Measurements from ENCODE around the gene DLGAP4.
"Not testable (repeated sequence)": the region's sequence is repeated elsewhere in the genome, so short reads cannot be mapped to it uniquely, and the experiment has no call there.

Gene DLGAP4

GRCh38 chr20:36519944-36520343, 213.8 kb downstream of the DLGAP4 start:
- FAIRE-seq = no peak
- TF ChIP-seq POLR2A (IDR thresholded peaks at IDR 0.05; ENCODE audit: low read depth, low read length) = no peak

GRCh38 chr20:36521526-36521925, 215.4 kb downstream of the DLGAP4 start:
- no peak for DNase-seq (ENCODE audit: insufficient read length, low spot score)
- TF ChIP-seq POLR2A (IDR thresholded peaks at IDR 0.05; ENCODE audit: low read depth, low read length) = no peak
- no peak for FAIRE-seq

More at GRCh38 chr20:36519944-36520343, 213.8 kb downstream of the DLGAP4 start:
- no peak for DNase-seq (ENCODE audit: insufficient read length, low spot score)

GRCh38 chr20:36522412-36522811, 216.3 kb downstream of the DLGAP4 start:
- FAIRE-seq; DNase-seq (ENCODE audit: insufficient read length, low spot score): not testable (repeated sequence)

DNA sequence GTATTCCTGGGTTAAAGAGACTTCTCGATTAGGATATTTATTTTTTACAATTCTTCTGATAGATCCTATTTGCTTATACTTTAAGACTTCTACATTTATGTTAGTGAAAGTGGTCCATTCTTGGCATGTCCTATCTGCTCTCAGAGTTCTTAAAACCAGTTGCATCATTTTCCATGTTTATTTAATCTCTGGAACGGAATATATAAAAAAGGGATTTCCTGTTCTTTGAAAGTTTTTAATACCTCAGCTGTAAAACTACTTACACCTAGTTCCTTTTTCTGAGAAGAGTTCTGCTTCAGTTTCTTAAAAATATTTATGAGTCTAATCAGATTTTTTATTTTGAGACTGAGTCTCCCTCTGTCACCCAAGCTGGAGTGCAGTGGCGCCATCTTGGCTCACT, 217.2 kb downstream of the DLGAP4 start:
- FAIRE-seq = no peak
- no peak for TF ChIP-seq POLR2A (IDR thresholded peaks at IDR 0.05; ENCODE audit: low read depth, low read length)
- no peak for DNase-seq (ENCODE audit: insufficient read length, low spot score)

DNA sequence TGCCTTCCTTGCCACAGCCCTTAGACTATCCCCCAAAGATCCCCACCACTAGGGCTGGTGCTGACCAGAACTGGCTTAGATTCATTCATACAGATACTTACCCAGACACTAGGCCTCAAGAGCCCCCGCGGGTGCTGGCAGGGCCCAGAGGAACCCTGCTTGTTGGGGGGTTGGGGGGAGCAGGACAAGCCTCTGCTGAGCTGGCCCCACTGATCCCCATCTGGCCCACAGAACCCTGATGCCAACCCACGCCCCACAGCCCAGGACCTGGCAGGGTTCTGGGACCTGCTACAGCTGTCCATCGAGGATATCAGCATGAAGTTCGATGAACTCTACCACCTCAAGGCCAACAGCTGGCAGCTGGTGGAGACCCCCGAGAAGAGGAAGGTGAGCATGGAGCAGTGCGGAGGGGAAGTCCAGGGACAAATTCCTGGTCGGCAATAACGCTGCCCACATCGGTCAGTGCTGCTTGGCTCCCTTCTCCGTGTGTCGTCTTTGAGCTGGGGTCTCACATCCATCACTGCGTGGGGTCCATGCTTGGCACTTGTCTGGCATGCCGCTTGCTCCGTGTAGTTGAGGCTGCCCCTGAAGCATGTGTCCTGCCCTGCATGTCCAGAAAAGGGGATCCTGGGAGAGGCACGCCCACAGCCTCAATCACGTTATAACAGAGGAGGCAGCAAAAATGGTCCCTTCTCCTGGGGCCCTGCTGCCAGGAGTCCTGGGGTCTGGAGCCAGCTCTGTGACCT, 219.7 kb downstream of the DLGAP4 start:
- TF ChIP-seq POLR2A (IDR thresholded peaks at IDR 0.05; ENCODE audit: low read depth, low read length) = no peak
- DNase-seq (ENCODE audit: insufficient read length, low spot score) = no peak
- FAIRE-seq = no peak

GRCh38 chr20:36526521-36527011, 220.4 kb downstream of the DLGAP4 start:
- FAIRE-seq (no peak), DNase-seq (ENCODE audit: insufficient read length, low spot score) (no peak)
- no peak for TF ChIP-seq POLR2A (IDR thresholded peaks at IDR 0.05; ENCODE audit: low read depth, low read length)

GRCh38 chr20:36527331-36528125, 221.4 kb downstream of the DLGAP4 start:
- FAIRE-seq = no peak
- no peak for DNase-seq (ENCODE audit: insufficient read length, low spot score)
- no peak for TF ChIP-seq POLR2A (IDR thresholded peaks at IDR 0.05; ENCODE audit: low read depth, low read length)

DNA sequence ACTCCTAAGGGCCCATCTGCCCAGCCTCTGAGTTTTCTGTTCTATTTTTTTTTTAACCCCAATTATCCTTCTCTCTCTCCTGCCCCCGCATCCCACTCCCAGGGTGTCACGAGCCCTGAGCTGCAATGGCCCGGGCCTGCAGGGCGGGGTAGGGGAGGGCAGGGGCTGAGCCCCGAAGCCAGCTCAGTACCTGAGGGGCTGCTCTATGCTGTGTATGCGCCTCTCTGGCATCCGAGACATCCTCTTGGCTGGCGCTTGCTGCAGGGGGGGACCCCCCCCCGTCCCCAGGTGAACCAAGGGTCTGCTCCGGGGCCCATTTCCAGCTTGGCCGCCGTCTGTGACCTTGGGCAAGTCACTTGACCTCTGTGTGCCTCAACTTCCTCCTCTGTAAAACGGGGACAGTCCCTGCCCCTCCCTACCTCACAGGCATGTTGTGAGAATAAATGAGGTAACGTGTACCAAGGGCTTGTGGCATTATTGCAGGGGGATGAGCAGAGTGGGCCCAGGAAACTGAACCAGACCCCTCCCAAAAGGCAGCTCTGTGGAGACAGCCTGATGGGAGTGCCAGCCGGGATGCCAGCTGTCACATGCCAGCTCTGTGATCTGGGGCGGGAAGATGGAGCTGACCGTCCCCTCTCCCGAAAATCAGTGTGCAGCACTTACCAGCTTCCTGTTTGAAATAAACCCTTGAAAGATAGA, 222.2 kb downstream of the DLGAP4 start:
- DNase-seq (ENCODE audit: insufficient read length, low spot score) (no peak), FAIRE-seq (no peak)
- no peak for TF ChIP-seq POLR2A (IDR thresholded peaks at IDR 0.05; ENCODE audit: low read depth, low read length)

DNA sequence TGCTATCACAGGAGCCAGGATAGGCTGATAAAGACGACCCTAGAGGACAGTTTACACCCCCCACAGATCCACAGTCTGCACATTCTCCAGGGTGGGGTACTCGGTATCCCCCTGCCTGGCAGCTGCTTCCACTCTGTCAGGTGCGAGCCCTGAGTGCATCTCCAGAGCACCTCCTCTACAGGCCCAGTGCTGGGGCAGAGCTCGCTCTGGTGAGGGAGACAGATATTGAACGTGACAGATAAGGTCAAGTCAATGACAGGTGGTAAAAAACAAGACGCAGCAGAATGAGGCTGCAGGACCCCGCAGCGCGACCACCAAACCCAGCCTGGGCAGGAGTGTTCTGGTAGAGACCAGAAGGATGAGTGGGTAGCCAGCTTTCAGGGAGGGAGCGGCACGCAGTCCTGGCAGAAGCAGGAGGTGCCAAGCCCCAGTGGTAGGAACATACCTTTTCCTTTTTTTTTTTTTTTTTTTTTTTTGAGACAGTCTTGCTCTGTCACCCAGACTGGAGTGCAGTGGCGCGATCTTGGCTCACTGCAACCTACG, 222.8 kb downstream of the DLGAP4 start:
- DNase-seq (ENCODE audit: insufficient read length, low spot score) = no peak
- no peak for FAIRE-seq

GRCh38 chr20:36532388-36532787, 226.2 kb downstream of the DLGAP4 start:
- no peak for TF ChIP-seq POLR2A (IDR thresholded peaks at IDR 0.05; ENCODE audit: low read depth, low read length)
- no peak for FAIRE-seq
- DNase-seq (ENCODE audit: insufficient read length, low spot score) = no peak

More for the DNA sequence above, 222.8 kb downstream of the DLGAP4 start:
- no peak for TF ChIP-seq POLR2A (IDR thresholded peaks at IDR 0.05; ENCODE audit: low read depth, low read length)

DNA sequence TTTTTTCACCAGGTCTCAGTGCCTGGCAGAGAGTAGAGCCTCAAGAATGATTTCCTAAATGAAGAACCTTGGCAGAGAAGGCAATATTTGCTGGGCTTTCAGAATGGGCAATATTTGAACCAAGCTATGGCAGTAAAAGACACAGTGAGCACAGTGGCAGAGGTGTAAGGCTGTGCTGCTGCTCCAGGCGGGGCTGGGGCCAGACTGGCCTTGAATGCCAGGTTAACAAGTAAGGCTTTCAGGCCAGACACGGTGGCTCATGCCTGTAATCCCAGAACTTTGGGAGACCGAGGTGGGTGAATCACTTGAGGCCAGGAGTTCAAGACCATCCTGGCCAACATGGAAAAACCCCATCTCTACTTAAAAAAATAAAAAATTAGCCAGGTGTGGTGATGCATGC, 226.7 kb downstream of the DLGAP4 start:
- no peak for TF ChIP-seq POLR2A (IDR thresholded peaks at IDR 0.05; ENCODE audit: low read depth, low read length)
- FAIRE-seq = no peak
- no peak for DNase-seq (ENCODE audit: insufficient read length, low spot score)

GRCh38 chr20:36538026-36538722, 232.0 kb downstream of the DLGAP4 start:
- TF ChIP-seq POLR2A (IDR thresholded peaks at IDR 0.05; ENCODE audit: low read depth, low read length) = no peak
- FAIRE-seq (no peak), DNase-seq (ENCODE audit: insufficient read length, low spot score) (no peak)

DNA sequence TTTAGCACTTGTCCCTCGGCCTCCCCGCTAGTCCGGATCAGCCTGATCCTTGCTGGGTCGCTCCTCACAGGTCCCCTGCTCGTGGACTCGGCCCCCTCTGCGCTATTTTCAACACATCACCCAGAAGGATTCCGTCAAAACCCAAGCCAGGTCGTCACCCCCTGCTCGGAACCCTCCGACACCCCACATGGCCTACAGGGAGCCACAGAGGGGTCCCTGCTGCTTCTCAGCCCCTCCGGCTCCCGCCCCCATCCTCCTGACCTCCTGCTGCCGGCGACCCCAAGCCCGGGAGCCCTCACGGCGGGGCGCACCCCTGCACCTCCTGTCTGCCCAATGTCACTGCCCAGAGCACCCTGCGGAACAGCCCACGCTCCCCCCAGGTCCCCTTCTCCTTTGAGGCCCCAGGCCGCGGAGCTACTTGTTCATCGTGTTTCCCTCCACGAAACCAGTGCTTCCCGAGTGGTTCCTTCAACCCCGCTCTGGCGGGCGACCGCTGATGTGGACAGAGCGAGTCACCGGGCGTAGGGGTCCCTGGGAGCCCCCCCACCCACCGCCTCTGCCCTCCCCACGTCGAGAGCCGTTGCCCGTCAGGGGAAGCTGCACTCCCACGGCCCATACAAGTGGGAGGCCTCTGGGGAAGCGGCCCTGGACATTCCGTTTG, 234.5 kb downstream of the DLGAP4 start:
- no peak for DNase-seq (ENCODE audit: insufficient read length, low spot score)
- TF ChIP-seq POLR2A (IDR thresholded peaks at IDR 0.05; ENCODE audit: low read depth, low read length) = no peak
- no peak for FAIRE-seq
